BE2C (cell line): ENCODE data around the gene PLP2. TPM values are rescaled to one million over a fixed set of nuclear protein-coding genes. Genes with fewer than 3 reads are reported as not detected.
"Not testable (repeated sequence)": the region's sequence is repeated elsewhere in the genome, so short reads cannot be mapped to it uniquely, and the experiment has no call there.

Experiments used
- DNase-seq: peaks from one replicate; pipeline ENCODE4 v3.0.0-alpha.2; 2020
- H3K27me3 ChIP-seq: fragments of 250-450 bp; sonication (Bioruptor Pico); 2 replicates; pipeline ENCODE4 v1.5.1; 2020; ENCODE audit warnings: mild to moderate bottlenecking
- H3K36me3 ChIP-seq: fragments of 250-450 bp; sonication (Bioruptor Pico); 2 replicates; pipeline ENCODE4 v1.5.1; 2020; ENCODE audit warnings: mild to moderate bottlenecking
- H3K4me1 ChIP-seq: fragments of 250-450 bp; sonication (Bioruptor Pico); 2 replicates; pipeline ENCODE4 v1.5.1; 2020
- H3K4me3 ChIP-seq: 2 replicates; pipeline ENCODE4 v1.5.1; 2011; ENCODE audit warnings: low read depth, low read length
- H3K9me3 ChIP-seq: fragments of 250-450 bp; sonication (Bioruptor Pico); 2 replicates; pipeline ENCODE4 v1.5.1; 2020
- polyA plus RNA-seq: library from polyadenylated mRNA; unstranded; fragments of >200 nt; gene quantifications from one replicate; pipeline ENCODE4 v1.2.1, GENCODE V29; 2012; ENCODE audit warnings: low read depth, missing spikeins; ENCODE audit not compliant: insufficient read length, insufficient read depth
- TF ChIP-seq, protein P1 (sequence below): IDR thresholded peaks from 2 replicates; pipeline ENCODE4 v1.5.1; 2012; ENCODE audit warnings: mild to moderate bottlenecking, low read depth, low read length

PLP2 gene
- polyA plus RNA-seq, result 70.6 TPM

DNA sequence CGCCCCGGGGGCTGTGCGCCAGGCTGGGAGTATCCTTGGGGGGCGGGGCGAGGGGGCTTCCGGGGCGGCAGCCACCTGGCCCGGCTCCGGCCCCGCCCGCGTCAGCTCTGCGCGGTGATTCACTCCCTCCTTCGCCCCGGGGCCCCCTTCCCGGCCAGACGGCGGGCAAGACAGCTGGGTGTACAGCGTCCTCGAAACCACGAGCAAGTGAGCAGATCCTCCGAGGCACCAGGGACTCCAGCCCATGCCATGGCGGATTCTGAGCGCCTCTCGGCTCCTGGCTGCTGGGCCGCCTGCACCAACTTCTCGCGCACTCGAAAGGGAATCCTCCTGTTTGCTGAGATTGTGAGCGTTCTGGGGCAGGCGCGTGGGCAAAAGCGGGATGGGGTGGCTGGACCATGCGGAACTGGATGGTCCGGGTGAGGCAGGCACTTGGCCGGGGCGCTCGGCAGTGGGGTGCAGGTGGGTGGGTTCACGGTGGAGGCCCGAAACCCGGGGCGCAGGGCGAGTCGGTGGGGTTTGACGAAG, at the start of gene PLP2:
Gene PLP2, plus strand, starts transcription at position 147 of the 528 bp plus-strand sequence. Its CDS starts 103 bp downstream, at position 250.
- DNase-seq, result peak; percentile 64
- TF ChIP-seq, protein P1, sequence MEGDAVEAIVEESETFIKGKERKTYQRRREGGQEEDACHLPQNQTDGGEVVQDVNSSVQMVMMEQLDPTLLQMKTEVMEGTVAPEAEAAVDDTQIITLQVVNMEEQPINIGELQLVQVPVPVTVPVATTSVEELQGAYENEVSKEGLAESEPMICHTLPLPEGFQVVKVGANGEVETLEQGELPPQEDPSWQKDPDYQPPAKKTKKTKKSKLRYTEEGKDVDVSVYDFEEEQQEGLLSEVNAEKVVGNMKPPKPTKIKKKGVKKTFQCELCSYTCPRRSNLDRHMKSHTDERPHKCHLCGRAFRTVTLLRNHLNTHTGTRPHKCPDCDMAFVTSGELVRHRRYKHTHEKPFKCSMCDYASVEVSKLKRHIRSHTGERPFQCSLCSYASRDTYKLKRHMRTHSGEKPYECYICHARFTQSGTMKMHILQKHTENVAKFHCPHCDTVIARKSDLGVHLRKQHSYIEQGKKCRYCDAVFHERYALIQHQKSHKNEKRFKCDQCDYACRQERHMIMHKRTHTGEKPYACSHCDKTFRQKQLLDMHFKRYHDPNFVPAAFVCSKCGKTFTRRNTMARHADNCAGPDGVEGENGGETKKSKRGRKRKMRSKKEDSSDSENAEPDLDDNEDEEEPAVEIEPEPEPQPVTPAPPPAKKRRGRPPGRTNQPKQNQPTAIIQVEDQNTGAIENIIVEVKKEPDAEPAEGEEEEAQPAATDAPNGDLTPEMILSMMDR, result no peak
- H3K9me3 ChIP-seq, result no peaks in the 10 kb centered on the region
- H3K36me3 ChIP-seq, result no peaks in the 10 kb centered on the region; the same call in none of the 2 replicates
- no peaks in the 10 kb centered on the region for H3K4me1 ChIP-seq
- peak within 1 kb of the TSS; percentile 65 for H3K4me3 ChIP-seq
- H3K27me3 ChIP-seq, result no peaks in the 10 kb centered on the region

DNA sequence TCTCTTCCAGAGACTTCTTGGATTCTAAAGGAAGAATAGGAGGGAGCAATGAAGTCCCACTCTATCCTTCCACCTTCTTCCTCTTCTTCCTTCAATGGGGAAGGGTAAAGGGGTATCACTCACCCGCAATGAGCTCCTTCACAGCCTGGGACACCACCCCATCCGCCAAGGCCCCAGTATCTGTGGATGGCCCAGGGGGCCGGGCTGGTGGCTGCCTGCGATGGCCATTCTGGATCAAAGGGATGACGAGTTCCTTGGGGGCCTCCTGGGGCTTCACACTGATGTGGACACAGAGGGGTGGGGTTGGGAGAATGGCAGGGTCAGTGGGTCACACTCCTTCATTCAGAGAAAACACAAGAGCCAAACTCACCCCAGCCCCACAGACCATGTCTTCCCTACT, 49.2 kb upstream of the PLP2 start:
- Histone ChIP-seq H3K36me3 (peaks cover 5% of the 10 kb centered on the region; the same call in 1 of the 2 replicates), H3K4me3 (peak overlapping the region; percentile 92), H3K27me3 (no peaks in the 10 kb centered on the region), H3K9me3 (no peaks in the 10 kb centered on the region), H3K4me1 (no peaks in the 10 kb centered on the region)
- TF ChIP-seq, protein P1, result no peak
- DNase-seq, result no peak

DNA sequence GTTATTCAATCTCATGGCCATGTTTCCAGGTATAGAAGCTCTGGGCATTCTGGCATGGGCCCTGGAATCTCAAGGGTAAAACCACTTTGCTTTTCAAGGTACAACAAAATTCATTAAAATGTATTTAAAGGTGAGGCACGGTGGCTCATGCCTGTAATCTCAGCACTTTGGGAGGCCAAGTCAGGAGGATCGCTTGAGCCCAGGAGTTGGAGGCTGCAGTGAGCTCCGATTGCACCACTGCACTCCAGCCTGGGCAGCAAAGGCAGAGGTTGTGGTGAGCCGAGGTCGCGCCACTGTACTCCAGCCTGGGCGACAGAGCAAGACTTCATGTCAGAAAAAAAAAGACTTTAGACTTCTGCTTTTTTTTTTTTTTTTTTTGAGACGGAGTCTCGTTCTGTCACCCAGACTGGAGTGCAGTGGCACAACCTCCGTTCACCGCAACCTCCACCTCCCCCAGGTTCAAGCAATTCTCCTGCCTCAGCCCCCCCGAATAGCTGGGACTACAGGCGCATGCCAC, 43.9 kb upstream of the PLP2 start:
- not testable (repeated sequence) for H3K36me3 ChIP-seq, H3K4me1 ChIP-seq, DNase-seq, H3K27me3 ChIP-seq, H3K9me3 ChIP-seq, H3K4me3 ChIP-seq

DNA sequence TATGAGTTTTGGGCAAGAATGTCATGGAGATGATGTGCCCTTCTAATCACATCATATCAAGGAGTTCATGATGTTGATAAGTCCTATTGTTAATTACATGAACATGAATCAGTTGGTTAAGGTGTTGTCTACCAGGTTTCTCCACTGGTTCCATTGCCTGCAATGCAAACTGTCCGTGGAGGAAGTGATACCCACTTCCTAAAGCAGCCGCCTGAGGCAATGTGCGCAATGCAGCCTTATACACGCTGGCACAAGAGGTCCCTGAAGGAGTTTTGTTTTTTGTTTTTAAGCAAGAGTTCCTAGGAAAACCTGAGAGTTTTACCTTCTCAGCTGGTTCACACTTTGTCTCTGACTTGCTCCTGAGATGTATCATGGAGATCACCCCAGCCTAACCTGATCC, 42.3 kb upstream of the PLP2 start:
- TF ChIP-seq, protein P1, result no peak
- no peak for DNase-seq

GRCh38 chrX:49132275-49132674, 39.4 kb upstream of the PLP2 start:
- H3K36me3 ChIP-seq, H3K9me3 ChIP-seq, DNase-seq, H3K4me1 ChIP-seq, H3K4me3 ChIP-seq, H3K27me3 ChIP-seq: not testable (repeated sequence)

More for the DNA sequence above, 42.3 kb upstream of the PLP2 start:
- no peaks in the 10 kb centered on the region for H3K36me3 ChIP-seq
- H3K27me3 ChIP-seq, result no peaks in the 10 kb centered on the region
- H3K4me1 ChIP-seq, result no peaks in the 10 kb centered on the region
- H3K4me3 ChIP-seq, result no peak overlapping the region
- no peaks in the 10 kb centered on the region for H3K9me3 ChIP-seq

DNA sequence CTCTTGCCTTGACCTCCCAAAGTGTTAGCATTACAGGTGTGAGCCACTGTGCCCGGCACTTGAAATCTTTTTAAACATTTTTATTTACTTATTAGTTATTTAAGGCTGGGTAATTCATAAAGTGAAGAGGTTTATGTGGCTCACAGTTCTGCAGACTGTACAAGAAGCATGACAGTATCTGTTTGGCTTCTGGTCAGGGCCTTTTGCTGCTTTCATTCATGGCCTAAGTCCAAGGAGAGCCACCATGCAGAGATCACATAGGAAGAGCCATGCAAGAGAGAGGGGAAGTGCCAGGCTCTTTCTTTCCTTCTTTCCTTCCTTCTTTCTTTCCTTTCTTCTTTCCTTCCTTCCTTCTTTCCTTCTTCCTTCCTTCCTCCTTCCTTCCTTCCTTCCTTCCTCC, 37.9 kb upstream of the PLP2 start:
- Histone ChIP-seq H3K36me3 (no peaks in the 10 kb centered on the region), H3K27me3 (no peaks in the 10 kb centered on the region), H3K4me3 (no peak overlapping the region), H3K9me3 (no peaks in the 10 kb centered on the region), H3K4me1 (no peaks in the 10 kb centered on the region)
- TF ChIP-seq, protein P1, result no peak
- no peak for DNase-seq

- DNase-seq, result no peak
- TF ChIP-seq, protein P1, result no peak
- no peaks in the 10 kb centered on the region for H3K36me3 ChIP-seq
- no peaks in the 10 kb centered on the region for H3K9me3 ChIP-seq
- H3K4me1 ChIP-seq, result no peaks in the 10 kb centered on the region
- no peak overlapping the region for H3K4me3 ChIP-seq
- no peaks in the 10 kb centered on the region for H3K27me3 ChIP-seq
These were observed 34.2 kb upstream of the PLP2 start for GRCh38 chrX:49137492-49137891.
